Activated CD4-positive, alpha-beta T cell treated with anti-CD3 and anti-CD28 coated beads for 36 hours (primary cell): ENCODE data around the gene CST2. TPM values are rescaled to one million over a fixed set of nuclear protein-coding genes. Genes with fewer than 3 reads are reported as not detected.
"Not testable (repeated sequence)": the region's sequence is repeated elsewhere in the genome, so short reads cannot be mapped to it uniquely, and the experiment has no call there.

ENCODE experiments used
- ATAC-seq: fragments of 200-7000 bp; cut with Tn5 transposase; one replicate; pipeline ENCODE4 v1.10.0; 2021; ENCODE audit warnings: mild to moderate bottlenecking, moderate library complexity
- CTCF ChIA-PET: fragments of 350-600 bp; sonication (Branson Sonifier 250); formaldehyde crosslinking; loops from one replicate; lab custom pipeline; 2021; ENCODE audit warnings: antibody characterized with exemption; lab: Charles Lee
- POLR2A ChIA-PET: fragments of 350-600 bp; sonication (Branson Sonifier 250); formaldehyde crosslinking; loops from one replicate; lab custom pipeline; 2021; ENCODE audit warnings: antibody characterized with exemption, inconsistent platforms; lab: Charles Lee
- DNase-seq: peaks from one replicate; pipeline ENCODE4 v3.0.0-alpha.2; 2020
- H3K27ac Mint-ChIP-seq: one replicate; pipeline ENCODE4 v1.8.0; 2021; ENCODE audit warnings: mixed read lengths
- H3K27me3 Mint-ChIP-seq: one replicate; pipeline ENCODE4 v1.8.0; 2021; ENCODE audit warnings: mixed read lengths
- H3K36me3 Mint-ChIP-seq: one replicate; pipeline ENCODE4 v1.8.0; 2021; ENCODE audit warnings: low read depth, mixed read lengths
- H3K4me1 Mint-ChIP-seq: one replicate; pipeline ENCODE4 v1.8.0; 2021; ENCODE audit warnings: mixed read lengths
- H3K4me3 Mint-ChIP-seq: one replicate; pipeline ENCODE4 v1.8.0; 2021; ENCODE audit warnings: mild to moderate bottlenecking, moderate library complexity, mixed read lengths
- H3K9me3 Mint-ChIP-seq: one replicate; pipeline ENCODE4 v1.8.0; 2021; ENCODE audit warnings: low read depth, mixed read lengths
- intact Hi-C, 2 experiments: fragments of 100-400 bp; cut with DNase I in 1 of 2; cut with micrococcal nuclease in 1 of 2; formaldehyde crosslinking; loops; one replicate each; pipeline versions ENCODE4 v1.14.2 to v1.15.1; 2022 to 2024; cut with DNase I, micrococcal nuclease
- total RNA-seq, 2 experiments: library from RNA; stranded (reverse); gene quantifications; one replicate each; pipeline ENCODE4 v1.2.3, GENCODE V29; 2021

Gene CST2
- total RNA-seq, 2 experiments from 2014 or later, result not detected

GRCh38 chr20:23856736-23857135 is 30.2 kb upstream of the CST2 start:
- Mint-ChIP-seq H3K9me3 (no peaks in the 10 kb centered on the region), H3K27me3 (no peaks in the 10 kb centered on the region), H3K27ac (no peak overlapping the region), H3K4me3 (no peak overlapping the region), H3K4me1 (no peaks in the 10 kb centered on the region), H3K36me3 (no peaks in the 10 kb centered on the region)
- ATAC-seq (no peak), DNase-seq (no peak)
- intact Hi-C loops, result no loop called here
- ChIA-PET POLR2A (no interaction called here), CTCF (no interaction called here)

DNA sequence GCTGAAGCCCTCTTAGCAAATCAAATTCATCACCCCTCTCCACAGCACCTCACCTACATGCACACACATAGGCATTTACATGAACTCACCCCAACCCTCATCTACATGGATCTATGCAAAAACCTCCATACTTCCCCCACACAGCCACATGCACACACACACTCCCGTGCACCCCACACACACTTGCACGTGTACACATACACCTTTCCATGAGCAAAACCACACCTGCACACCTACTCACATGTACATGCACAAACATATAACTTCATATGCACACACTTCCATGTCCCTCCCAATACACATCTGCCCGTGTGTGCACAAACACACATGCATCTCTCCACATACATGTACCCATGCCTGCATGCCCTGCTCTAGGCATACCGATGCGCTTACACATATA is 29.7 kb upstream of the CST2 start:
- no peaks in the 10 kb centered on the region for H3K4me1 Mint-ChIP-seq
- H3K27ac Mint-ChIP-seq, result no peak overlapping the region
- H3K27me3 Mint-ChIP-seq, result no peaks in the 10 kb centered on the region
- no peaks in the 10 kb centered on the region for H3K36me3 Mint-ChIP-seq
- CTCF ChIA-PET, result no interaction called here
- DNase-seq, result no peak
- POLR2A ChIA-PET, result no interaction called here
- no peaks in the 10 kb centered on the region for H3K9me3 Mint-ChIP-seq
- H3K4me3 Mint-ChIP-seq, result no peak overlapping the region
- no peak for ATAC-seq
- intact Hi-C loops, result no loop called here

- H3K27me3 Mint-ChIP-seq, result peaks cover 4% of the 10 kb centered on the region
- no peak overlapping the region for H3K27ac Mint-ChIP-seq
- peaks cover 1% of the 10 kb centered on the region for H3K4me1 Mint-ChIP-seq
- H3K4me3 Mint-ChIP-seq, result no peak overlapping the region
- H3K36me3 Mint-ChIP-seq, result no peaks in the 10 kb centered on the region
- POLR2A ChIA-PET, result no interaction called here
- ATAC-seq (no peak), DNase-seq (no peak)
- intact Hi-C loops, result no loop called here
- H3K9me3 Mint-ChIP-seq, result peaks cover 4% of the 10 kb centered on the region
- CTCF ChIA-PET, result interaction anchor here (0.6 kb wide), 1 partner anchor 51 kb away, joined by 3 read pairs; no protein-coding TSS in a partner anchor
These were observed 15.2 kb upstream of the CST2 start for GRCh38 chr20:23841693-23842092.

- DNase-seq (peak; percentile 46), ATAC-seq (peak; percentile 36)
- H3K9me3 Mint-ChIP-seq, result peaks cover 7% of the 10 kb centered on the region
- peaks cover 21% of the 10 kb centered on the region for H3K4me1 Mint-ChIP-seq
- H3K4me3 Mint-ChIP-seq, result no peak overlapping the region
- peaks cover 3% of the 10 kb centered on the region for H3K27me3 Mint-ChIP-seq
- H3K27ac Mint-ChIP-seq, result no peak overlapping the region
- POLR2A ChIA-PET, result no interaction called here
- intact Hi-C loops, result no loop called here
- CTCF ChIA-PET, result interaction anchor here (0.5 kb wide), 1 partner anchor 1146 kb away, joined by 5 read pairs; no protein-coding TSS in a partner anchor
- H3K36me3 Mint-ChIP-seq, result no peaks in the 10 kb centered on the region
These were observed 9.2 kb upstream of the CST2 start for GRCh38 chr20:23835716-23836115.

DNA sequence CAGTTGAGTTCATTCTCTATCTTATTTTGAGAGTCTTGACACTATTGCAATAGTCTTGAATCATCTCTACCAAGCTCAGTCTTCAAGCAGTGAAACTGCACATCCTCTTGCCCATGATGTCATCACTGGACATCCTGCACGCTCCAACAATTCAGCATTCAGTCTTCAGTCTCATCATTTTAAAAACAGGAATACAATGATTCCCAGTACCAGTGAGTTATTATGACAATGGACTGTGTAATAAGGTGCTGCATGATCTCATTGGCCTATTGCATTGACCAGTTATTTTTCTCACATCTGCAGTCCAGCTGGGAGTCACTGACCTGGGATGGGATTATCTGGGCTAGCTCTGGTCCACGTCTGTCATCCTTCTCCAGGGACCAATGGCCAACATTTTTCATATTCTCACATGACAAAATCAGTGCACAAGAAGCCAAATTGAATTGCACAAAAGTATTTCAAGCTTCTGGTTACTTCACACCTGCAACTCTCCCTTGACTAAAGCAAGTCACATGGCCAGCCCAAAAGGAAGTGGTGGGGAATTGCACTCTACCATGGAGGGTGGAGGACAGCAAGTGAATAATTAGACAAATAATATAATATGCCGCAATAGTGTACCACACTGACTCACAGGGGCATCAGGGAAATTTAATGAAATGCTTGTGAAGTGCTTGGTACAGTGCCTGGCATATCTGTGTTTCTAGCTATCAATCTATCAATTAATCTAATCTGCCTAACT is 6.4 kb upstream of the CST2 start:
- peaks cover 21% of the 10 kb centered on the region for H3K4me1 Mint-ChIP-seq
- CTCF ChIA-PET, result interaction anchor here (1.0 kb wide), 1 partner anchor 54 kb away, joined by 3 read pairs; no protein-coding TSS in a partner anchor

DNA sequence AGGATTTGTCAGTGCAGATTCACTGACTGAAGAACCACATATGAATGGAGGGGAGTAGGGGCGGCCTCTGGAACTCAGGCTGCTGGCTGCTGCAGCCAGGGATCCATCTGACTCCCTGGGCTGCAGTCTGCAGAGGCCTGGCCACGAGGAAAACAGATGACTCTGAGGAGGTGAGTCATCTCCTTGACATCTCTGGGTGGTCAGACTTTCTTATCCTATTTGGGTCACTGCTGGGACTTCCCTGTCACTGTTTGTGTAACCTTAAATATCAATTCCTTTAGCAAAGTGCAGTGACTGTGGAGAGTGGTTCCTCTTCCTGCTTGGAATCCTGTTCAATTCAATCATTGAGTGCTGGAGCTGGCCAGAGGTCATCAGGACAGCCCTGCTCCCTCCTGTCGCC is 5.4 kb upstream of the CST2 start:
- POLR2A ChIA-PET, DNase-seq, ATAC-seq, H3K27ac Mint-ChIP-seq, H3K27me3 Mint-ChIP-seq, H3K4me3 Mint-ChIP-seq, H3K9me3 Mint-ChIP-seq, intact Hi-C loops, H3K36me3 Mint-ChIP-seq: not testable (repeated sequence)
- H3K4me1 Mint-ChIP-seq, result peaks cover 21% of the 10 kb centered on the region
- CTCF ChIA-PET, result interaction anchor here (1.0 kb wide), 1 partner anchor 55 kb away, joined by 3 read pairs; no protein-coding TSS in a partner anchor

More for the DNA sequence above, 6.4 kb upstream of the CST2 start:
- H3K4me3 Mint-ChIP-seq, result no peak overlapping the region
- no peak overlapping the region for H3K27ac Mint-ChIP-seq
- H3K27me3 Mint-ChIP-seq, result peaks cover 2% of the 10 kb centered on the region
- peaks cover 3% of the 10 kb centered on the region for H3K9me3 Mint-ChIP-seq
- no peaks in the 10 kb centered on the region for H3K36me3 Mint-ChIP-seq
- intact Hi-C loops, result no loop called here
- POLR2A ChIA-PET, result no interaction called here
- ATAC-seq (no peak), DNase-seq (no peak)

GRCh38 chr20:23823621-23824324 is 2.8 kb downstream of the CST2 start:
- ATAC-seq (peak; percentile 55), DNase-seq (peak; percentile 6)
- intact Hi-C loops, result no loop called here
- Mint-ChIP-seq H3K27ac (no peak overlapping the region), H3K4me3 (no peak overlapping the region), H3K36me3 (no peaks in the 10 kb centered on the region), H3K27me3 (no peaks in the 10 kb centered on the region), H3K4me1 (peaks cover 3% of the 10 kb centered on the region), H3K9me3 (no peaks in the 10 kb centered on the region)
- ChIA-PET POLR2A (interaction anchor here (0.6 kb wide), 1 partner anchor 9 kb away, joined by 3 read pairs; no protein-coding TSS in a partner anchor), CTCF (interaction anchor here (1.0 kb wide), 1 partner anchor 49 kb away, joined by 5 read pairs; no protein-coding TSS in a partner anchor)

- ChIA-PET CTCF (interaction anchor here (1.0 kb wide), 1 partner anchor 50 kb away, joined by 5 read pairs; no protein-coding TSS in a partner anchor), POLR2A (interaction anchor here (0.6 kb wide), 1 partner anchor 8 kb away, joined by 3 read pairs; no protein-coding TSS in a partner anchor)
- Mint-ChIP-seq H3K36me3 (no peaks in the 10 kb centered on the region), H3K9me3 (no peaks in the 10 kb centered on the region), H3K4me3 (no peak overlapping the region), H3K27me3 (no peaks in the 10 kb centered on the region), H3K4me1 (peaks cover 3% of the 10 kb centered on the region), H3K27ac (no peak overlapping the region)
- ATAC-seq (no peak), DNase-seq (no peak)
- intact Hi-C loops, result no loop called here
These were observed 3.4 kb downstream of the CST2 start for GRCh38 chr20:23823111-23823510.

GRCh38 chr20:23820493-23820892 is 6.0 kb downstream of the CST2 start:
- POLR2A ChIA-PET, result no interaction called here
- peak; percentile 13 for DNase-seq
- ATAC-seq, result peak; percentile 55
- H3K27me3 Mint-ChIP-seq, result no peaks in the 10 kb centered on the region
- no peak overlapping the region for H3K4me3 Mint-ChIP-seq
- intact Hi-C loops, result no loop called here
- H3K27ac Mint-ChIP-seq, result no peak overlapping the region
- peaks cover 2% of the 10 kb centered on the region for H3K9me3 Mint-ChIP-seq
- H3K4me1 Mint-ChIP-seq, result peaks cover 3% of the 10 kb centered on the region
- no peaks in the 10 kb centered on the region for H3K36me3 Mint-ChIP-seq
- CTCF ChIA-PET, result no interaction called here

- POLR2A ChIA-PET, intact Hi-C loops, H3K36me3 Mint-ChIP-seq: not testable (repeated sequence)
These were observed 15.0 kb downstream of the CST2 start for GRCh38 chr20:23811559-23811958.

GRCh38 chr20:23810349-23810748 is 16.2 kb downstream of the CST2 start:
- H3K9me3 Mint-ChIP-seq, ATAC-seq, H3K36me3 Mint-ChIP-seq, DNase-seq, H3K4me3 Mint-ChIP-seq, H3K4me1 Mint-ChIP-seq, H3K27me3 Mint-ChIP-seq, CTCF ChIA-PET, intact Hi-C loops, POLR2A ChIA-PET, H3K27ac Mint-ChIP-seq: not testable (repeated sequence)

More at GRCh38 chr20:23811559-23811958, 15.0 kb downstream of the CST2 start:
- ATAC-seq, H3K9me3 Mint-ChIP-seq, DNase-seq, H3K4me3 Mint-ChIP-seq, CTCF ChIA-PET, H3K27me3 Mint-ChIP-seq, H3K4me1 Mint-ChIP-seq, H3K27ac Mint-ChIP-seq: not testable (repeated sequence)
